HEK293 (cell line): Measurements from ENCODE around the gene KCNK7.

Source experiments
- GLIS2 ChIP-seq: fragments of 450-650 bp; formaldehyde crosslinking; IDR thresholded peaks from 2 replicates; pipeline ENCODE4 v1.5.1; 2016; ENCODE audit warnings: missing biosample characterization, missing genetic modification characterization
- MYNN ChIP-seq: fragments of 450-650 bp; formaldehyde crosslinking; IDR thresholded peaks from 2 replicates; pipeline ENCODE4 v1.5.1; 2016; ENCODE audit warnings: missing biosample characterization, missing genetic modification characterization, borderline replicate concordance
- PRDM4 ChIP-seq: fragments of 450-650 bp; formaldehyde crosslinking; IDR thresholded peaks from 2 replicates; pipeline ENCODE4 v1.5.1; 2017; ENCODE audit warnings: missing biosample characterization, missing genetic modification characterization
- SCRT2 ChIP-seq: fragments of 450-650 bp; formaldehyde crosslinking; IDR thresholded peaks from 2 replicates; pipeline ENCODE4 v1.5.1; 2016; ENCODE audit warnings: missing biosample characterization, missing genetic modification characterization
- ZBTB8A ChIP-seq: fragments of 450-650 bp; formaldehyde crosslinking; IDR thresholded peaks from 2 replicates; pipeline ENCODE4 v1.5.1; 2016; ENCODE audit warnings: missing biosample characterization, missing genetic modification characterization
- ZEB2 ChIP-seq: fragments of 450-650 bp; formaldehyde crosslinking; IDR thresholded peaks from 2 replicates; pipeline ENCODE4 v1.5.1; 2016; ENCODE audit warnings: missing biosample characterization, missing genetic modification characterization
- ZIC2 ChIP-seq: fragments of 450-650 bp; formaldehyde crosslinking; IDR thresholded peaks from 2 replicates; pipeline ENCODE4 v1.5.1; 2016; ENCODE audit warnings: missing biosample characterization, missing genetic modification characterization
- ZNF155 ChIP-seq: fragments of 450-650 bp; formaldehyde crosslinking; IDR thresholded peaks from 2 replicates; pipeline ENCODE4 v1.5.1; 2016; ENCODE audit warnings: missing biosample characterization, missing genetic modification characterization
- ZNF157 ChIP-seq: fragments of 450-650 bp; formaldehyde crosslinking; IDR thresholded peaks from 2 replicates; pipeline ENCODE4 v1.5.1; 2016; ENCODE audit warnings: missing biosample characterization, missing genetic modification characterization
- ZNF169 ChIP-seq: fragments of 450-650 bp; formaldehyde crosslinking; IDR thresholded peaks from 2 replicates; pipeline ENCODE4 v1.5.1; 2016; ENCODE audit warnings: missing biosample characterization, missing genetic modification characterization
- ZNF23 ChIP-seq: fragments of 450-650 bp; formaldehyde crosslinking; IDR thresholded peaks from 2 replicates; pipeline ENCODE4 v1.5.1; 2016; ENCODE audit warnings: missing biosample characterization, missing genetic modification characterization, borderline replicate concordance
- ZNF335 ChIP-seq: fragments of 450-650 bp; formaldehyde crosslinking; conservative IDR thresholded peaks from 2 replicates; pipeline ENCODE4 v1.5.1; 2016; ENCODE audit warnings: missing biosample characterization, missing genetic modification characterization
- ZNF510 ChIP-seq: fragments of 450-650 bp; formaldehyde crosslinking; IDR thresholded peaks from 2 replicates; pipeline ENCODE4 v1.5.1; 2018; ENCODE audit warnings: mild to moderate bottlenecking, missing genetic modification characterization, missing biosample characterization; ENCODE audit not compliant: insufficient replicate concordance
- ZNF558 ChIP-seq: fragments of 450-650 bp; formaldehyde crosslinking; IDR thresholded peaks from 2 replicates; pipeline ENCODE4 v1.5.1; 2016; ENCODE audit warnings: missing biosample characterization, missing genetic modification characterization
- ZNF664 ChIP-seq: fragments of 450-650 bp; formaldehyde crosslinking; IDR thresholded peaks from 2 replicates; pipeline ENCODE4 v1.5.1; 2016; ENCODE audit warnings: missing biosample characterization, missing genetic modification characterization
- TF ChIP-seq, protein P1 (sequence below): fragments of 450-650 bp; formaldehyde crosslinking; IDR thresholded peaks from 2 replicates; pipeline ENCODE4 v1.5.0; 2017; ENCODE audit warnings: missing biosample characterization, missing genetic modification characterization, borderline replicate concordance
- TF ChIP-seq, protein P2 (sequence below): fragments of 450-650 bp; formaldehyde crosslinking; conservative IDR thresholded peaks from 2 replicates; pipeline ENCODE4 v1.5.1; 2016; ENCODE audit warnings: low read depth, missing biosample characterization, missing genetic modification characterization
- TF ChIP-seq, protein P3 (sequence below): fragments of 450-650 bp; formaldehyde crosslinking; IDR thresholded peaks from 2 replicates; pipeline ENCODE4 v1.5.1; 2016; ENCODE audit warnings: missing biosample characterization, missing genetic modification characterization

Gene KCNK7

DNA sequence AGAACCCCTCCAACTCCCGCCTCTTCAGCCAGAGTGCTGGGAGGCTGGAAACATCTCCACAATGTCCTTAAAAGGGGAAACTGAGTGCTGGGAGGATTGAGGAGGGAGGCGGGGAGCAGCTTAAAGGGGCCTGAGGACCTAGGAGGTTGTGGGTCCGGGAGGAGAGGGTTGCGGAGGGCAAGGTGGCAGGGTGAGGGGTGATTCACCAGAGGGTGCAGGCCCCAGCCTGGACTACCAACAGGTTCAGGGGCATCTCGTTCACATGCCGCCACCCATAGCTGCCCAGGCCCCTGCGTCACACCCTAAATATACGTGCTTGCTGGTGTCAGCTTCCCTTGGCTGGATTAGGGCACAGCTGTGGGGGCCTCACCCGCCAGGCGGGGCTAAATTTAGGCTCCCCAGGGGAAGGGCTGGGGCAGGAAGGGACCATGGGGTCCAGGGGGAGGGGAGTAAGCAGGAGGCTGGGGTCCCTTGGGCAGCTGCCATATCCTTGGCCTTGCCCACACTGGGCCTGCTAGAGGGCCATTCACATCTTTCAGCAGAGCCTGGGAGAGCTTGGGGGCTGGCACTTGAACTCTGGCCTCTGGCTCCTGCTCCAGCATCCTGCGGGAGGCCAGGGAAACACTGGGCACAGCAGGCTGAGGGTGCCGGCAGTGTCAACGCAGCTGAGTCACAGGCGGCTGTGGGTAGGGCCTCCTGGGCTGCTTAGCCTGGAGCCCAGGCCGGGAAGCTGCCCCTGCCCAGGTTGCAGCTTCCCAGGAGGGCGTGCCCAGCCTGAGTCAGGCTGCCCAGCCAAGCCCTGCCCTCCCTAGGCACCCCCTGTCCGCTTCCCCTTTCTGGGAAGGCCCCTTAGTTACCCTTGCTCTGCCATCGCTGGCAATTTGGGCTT lies 18.5 kb downstream of the KCNK7 start (continued):
- TF ChIP-seq, protein P1, sequence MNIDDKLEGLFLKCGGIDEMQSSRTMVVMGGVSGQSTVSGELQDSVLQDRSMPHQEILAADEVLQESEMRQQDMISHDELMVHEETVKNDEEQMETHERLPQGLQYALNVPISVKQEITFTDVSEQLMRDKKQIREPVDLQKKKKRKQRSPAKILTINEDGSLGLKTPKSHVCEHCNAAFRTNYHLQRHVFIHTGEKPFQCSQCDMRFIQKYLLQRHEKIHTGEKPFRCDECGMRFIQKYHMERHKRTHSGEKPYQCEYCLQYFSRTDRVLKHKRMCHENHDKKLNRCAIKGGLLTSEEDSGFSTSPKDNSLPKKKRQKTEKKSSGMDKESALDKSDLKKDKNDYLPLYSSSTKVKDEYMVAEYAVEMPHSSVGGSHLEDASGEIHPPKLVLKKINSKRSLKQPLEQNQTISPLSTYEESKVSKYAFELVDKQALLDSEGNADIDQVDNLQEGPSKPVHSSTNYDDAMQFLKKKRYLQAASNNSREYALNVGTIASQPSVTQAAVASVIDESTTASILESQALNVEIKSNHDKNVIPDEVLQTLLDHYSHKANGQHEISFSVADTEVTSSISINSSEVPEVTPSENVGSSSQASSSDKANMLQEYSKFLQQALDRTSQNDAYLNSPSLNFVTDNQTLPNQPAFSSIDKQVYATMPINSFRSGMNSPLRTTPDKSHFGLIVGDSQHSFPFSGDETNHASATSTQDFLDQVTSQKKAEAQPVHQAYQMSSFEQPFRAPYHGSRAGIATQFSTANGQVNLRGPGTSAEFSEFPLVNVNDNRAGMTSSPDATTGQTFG (tag by site-specific recombination): no peak
- TF ChIP-seq MYNN (tag by site-specific recombination) (no peak), ZBTB8A (peak; percentile 41; the same call in 1 of the 2 replicates), SCRT2 (tag by site-specific recombination) (no peak), ZNF664 (no peak), ZIC2 (peak; percentile 92), PRDM4 (tag by site-specific recombination) (no peak), ZNF558 (tag by site-specific recombination) (no peak), ZNF510 (tag by site-specific recombination) (no peak), ZNF335 (tag by site-specific recombination) (peak; percentile 32; the same call in 1 of the 2 replicates), ZNF155 (tag by site-specific recombination) (no peak), GLIS2 (tag by site-specific recombination) (peak; percentile 52; the same call in 1 of the 2 replicates), ZNF23 (tag by site-specific recombination) (no peak), ZNF169 (tag by site-specific recombination) (no peak), ZEB2 (tag by site-specific recombination) (no peak), ZNF157 (tag by site-specific recombination) (no peak)
- TF ChIP-seq, protein P2, sequence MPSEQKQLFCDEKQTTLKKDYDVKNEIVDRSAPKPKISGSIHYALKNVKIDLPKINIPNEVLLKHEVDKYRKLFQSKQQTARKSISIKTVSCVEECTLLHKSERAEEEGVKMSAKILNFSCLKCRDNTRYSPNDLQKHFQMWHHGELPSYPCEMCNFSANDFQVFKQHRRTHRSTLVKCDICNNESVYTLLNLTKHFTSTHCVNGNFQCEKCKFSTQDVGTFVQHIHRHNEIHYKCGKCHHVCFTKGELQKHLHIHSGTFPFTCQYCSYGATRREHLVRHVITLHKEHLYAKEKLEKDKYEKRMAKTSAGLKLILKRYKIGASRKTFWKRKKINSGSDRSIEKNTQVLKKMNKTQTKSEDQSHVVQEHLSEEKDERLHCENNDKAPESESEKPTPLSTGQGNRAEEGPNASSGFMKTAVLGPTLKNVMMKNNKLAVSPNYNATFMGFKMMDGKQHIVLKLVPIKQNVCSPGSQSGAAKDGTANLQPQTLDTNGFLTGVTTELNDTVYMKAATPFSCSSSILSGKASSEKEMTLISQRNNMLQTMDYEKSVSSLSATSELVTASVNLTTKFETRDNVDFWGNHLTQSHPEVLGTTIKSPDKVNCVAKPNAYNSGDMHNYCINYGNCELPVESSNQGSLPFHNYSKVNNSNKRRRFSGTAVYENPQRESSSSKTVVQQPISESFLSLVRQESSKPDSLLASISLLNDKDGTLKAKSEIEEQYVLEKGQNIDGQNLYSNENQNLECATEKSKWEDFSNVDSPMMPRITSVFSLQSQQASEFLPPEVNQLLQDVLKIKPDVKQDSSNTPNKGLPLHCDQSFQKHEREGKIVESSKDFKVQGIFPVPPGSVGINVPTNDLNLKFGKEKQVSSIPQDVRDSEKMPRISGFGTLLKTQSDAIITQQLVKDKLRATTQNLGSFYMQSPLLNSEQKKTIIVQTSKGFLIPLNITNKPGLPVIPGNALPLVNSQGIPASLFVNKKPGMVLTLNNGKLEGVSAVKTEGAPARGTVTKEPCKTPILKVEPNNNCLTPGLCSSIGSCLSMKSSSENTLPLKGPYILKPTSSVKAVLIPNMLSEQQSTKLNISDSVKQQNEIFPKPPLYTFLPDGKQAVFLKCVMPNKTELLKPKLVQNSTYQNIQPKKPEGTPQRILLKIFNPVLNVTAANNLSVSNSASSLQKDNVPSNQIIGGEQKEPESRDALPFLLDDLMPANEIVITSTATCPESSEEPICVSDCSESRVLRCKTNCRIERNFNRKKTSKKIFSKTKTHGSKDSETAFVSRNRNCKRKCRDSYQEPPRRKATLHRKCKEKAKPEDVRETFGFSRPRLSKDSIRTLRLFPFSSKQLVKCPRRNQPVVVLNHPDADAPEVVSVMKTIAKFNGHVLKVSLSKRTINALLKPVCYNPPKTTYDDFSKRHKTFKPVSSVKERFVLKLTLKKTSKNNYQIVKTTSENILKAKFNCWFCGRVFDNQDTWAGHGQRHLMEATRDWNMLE (tag by site-specific recombination): no peak
- TF ChIP-seq, protein P3, sequence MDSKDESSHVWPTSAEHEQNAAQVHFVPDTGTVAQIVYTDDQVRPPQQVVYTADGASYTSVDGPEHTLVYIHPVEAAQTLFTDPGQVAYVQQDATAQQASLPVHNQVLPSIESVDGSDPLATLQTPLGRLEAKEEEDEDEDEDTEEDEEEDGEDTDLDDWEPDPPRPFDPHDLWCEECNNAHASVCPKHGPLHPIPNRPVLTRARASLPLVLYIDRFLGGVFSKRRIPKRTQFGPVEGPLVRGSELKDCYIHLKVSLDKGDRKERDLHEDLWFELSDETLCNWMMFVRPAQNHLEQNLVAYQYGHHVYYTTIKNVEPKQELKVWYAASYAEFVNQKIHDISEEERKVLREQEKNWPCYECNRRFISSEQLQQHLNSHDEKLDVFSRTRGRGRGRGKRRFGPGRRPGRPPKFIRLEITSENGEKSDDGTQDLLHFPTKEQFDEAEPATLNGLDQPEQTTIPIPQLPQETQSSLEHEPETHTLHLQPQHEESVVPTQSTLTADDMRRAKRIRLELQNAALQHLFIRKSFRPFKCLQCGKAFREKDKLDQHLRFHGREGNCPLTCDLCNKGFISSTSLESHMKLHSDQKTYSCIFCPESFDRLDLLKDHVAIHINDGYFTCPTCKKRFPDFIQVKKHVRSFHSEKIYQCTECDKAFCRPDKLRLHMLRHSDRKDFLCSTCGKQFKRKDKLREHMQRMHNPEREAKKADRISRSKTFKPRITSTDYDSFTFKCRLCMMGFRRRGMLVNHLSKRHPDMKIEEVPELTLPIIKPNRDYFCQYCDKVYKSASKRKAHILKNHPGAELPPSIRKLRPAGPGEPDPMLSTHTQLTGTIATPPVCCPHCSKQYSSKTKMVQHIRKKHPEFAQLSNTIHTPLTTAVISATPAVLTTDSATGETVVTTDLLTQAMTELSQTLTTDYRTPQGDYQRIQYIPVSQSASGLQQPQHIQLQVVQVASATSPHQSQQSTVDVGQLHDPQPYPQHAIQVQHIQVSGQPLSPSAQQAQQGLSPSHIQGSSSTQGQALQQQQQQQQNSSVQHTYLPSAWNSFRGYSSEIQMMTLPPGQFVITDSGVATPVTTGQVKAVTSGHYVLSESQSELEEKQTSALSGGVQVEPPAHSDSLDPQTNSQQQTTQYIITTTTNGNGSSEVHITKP: peak; percentile 65
- TF ChIP-seq, all 188 proteins: peak for 12
